Activated CD4-positive, alpha-beta T cell treated with anti-CD3 and anti-CD28 coated beads for 1 hour (primary cell): ENCODE data around the gene MTTP.

ENCODE experiments used
- DNase-seq: peaks from one replicate; pipeline ENCODE4 v3.0.0-alpha.2; 2020

The MTTP gene

GRCh38 chr4:99642725-99643489, 68.3 kb downstream of the MTTP start:
- no peak for DNase-seq

GRCh38 chr4:99644453-99644852, 69.8 kb downstream of the MTTP start:
- no peak for DNase-seq

- no peak for DNase-seq
Observed at GRCh38 chr4:99645036-99645435, 70.4 kb downstream of the MTTP start.

- no peak for DNase-seq
Observed at GRCh38 chr4:99645638-99646037, 71.0 kb downstream of the MTTP start.

- no peak for DNase-seq
Observed at GRCh38 chr4:99647071-99647470, 72.4 kb downstream of the MTTP start.

- DNase-seq, result no peak
Observed at GRCh38 chr4:99648321-99648720, 73.7 kb downstream of the MTTP start.

GRCh38 chr4:99649208-99649607, 74.6 kb downstream of the MTTP start:
- DNase-seq, result no peak

GRCh38 chr4:99649778-99650177, 75.2 kb downstream of the MTTP start:
- DNase-seq, result no peak

- DNase-seq, result no peak
Observed at GRCh38 chr4:99651016-99651769, 76.6 kb downstream of the MTTP start.

GRCh38 chr4:99651811-99652485, 77.3 kb downstream of the MTTP start:
- DNase-seq, result no peak

- no peak for DNase-seq
Observed at GRCh38 chr4:99652596-99653436, 78.2 kb downstream of the MTTP start.

GRCh38 chr4:99653916-99654315, 79.3 kb downstream of the MTTP start:
- no peak for DNase-seq

- no peak for DNase-seq
Observed at GRCh38 chr4:99654361-99654761, 79.7 kb downstream of the MTTP start.

- no peak for DNase-seq
Observed at GRCh38 chr4:99655308-99656081, 80.9 kb downstream of the MTTP start.

GRCh38 chr4:99657798-99658197, 83.2 kb downstream of the MTTP start, which contains the start of gene C4orf54:
C4orf54 (minus strand) TSS chr4:99657828; CDS start chr4:99654648, 3,180 bp downstream.
- DNase-seq, result no peak

- DNase-seq, result no peak
Observed at GRCh38 chr4:99658666-99659065, 84.0 kb downstream of the MTTP start.

- DNase-seq, result no peak
Observed at GRCh38 chr4:99661907-99662306, 87.3 kb downstream of the MTTP start.

- DNase-seq, result no peak
Observed at GRCh38 chr4:99664716-99665115, 90.1 kb downstream of the MTTP start.

GRCh38 chr4:99665983-99666382, 91.4 kb downstream of the MTTP start:
- DNase-seq, result no peak

GRCh38 chr4:99668472-99668871, 93.8 kb downstream of the MTTP start:
- no peak for DNase-seq

- DNase-seq, result no peak
Observed at GRCh38 chr4:99669084-99669483, 94.5 kb downstream of the MTTP start.
